GM21515 (cell line): ENCODE data around the gene CDS1.
A peak's percentile ranks its signal among the peaks of the same experiment; 100 is the strongest.
"Not testable (repeated sequence)": the region's sequence is repeated elsewhere in the genome, so short reads cannot be mapped to it uniquely, and the experiment has no call there.

Source experiments
- ATAC-seq: cut with Tn5 transposase; IDR thresholded peaks from one replicate; pipeline ENCODE4 v1.9.1; 2021; ENCODE audit not compliant: unreplicated experiment

The CDS1 gene

GRCh38 chr4:84582988-84583875 is at the start of gene CDS1:
TSS of gene CDS1 (plus strand) at chr4:84583127. CDS start at chr4:84583402, 275 bp downstream.
- ATAC-seq: peak; percentile 58

GRCh38 chr4:84535901-84536300 is 47.0 kb upstream of the CDS1 start:
- no peak for ATAC-seq

- no peak for ATAC-seq
These were observed 37.8 kb upstream of the CDS1 start for GRCh38 chr4:84545093-84545492.

GRCh38 chr4:84547211-84547610 is 35.7 kb upstream of the CDS1 start:
- ATAC-seq: no peak

- ATAC-seq: not testable (repeated sequence)
These were observed 33.7 kb upstream of the CDS1 start for GRCh38 chr4:84549191-84549590.

- ATAC-seq: no peak
These were observed 20.8 kb upstream of the CDS1 start for GRCh38 chr4:84562156-84562555.

GRCh38 chr4:84563002-84563401 is 19.9 kb upstream of the CDS1 start:
- no peak for ATAC-seq

- no peak for ATAC-seq
These were observed 17.0 kb upstream of the CDS1 start for GRCh38 chr4:84565951-84566350.

GRCh38 chr4:84568496-84568895 is 14.4 kb upstream of the CDS1 start:
- ATAC-seq: no peak

- no peak for ATAC-seq
These were observed 13.9 kb upstream of the CDS1 start for GRCh38 chr4:84569009-84569408.

- no peak for ATAC-seq
These were observed 9.4 kb upstream of the CDS1 start for GRCh38 chr4:84573385-84574068.

GRCh38 chr4:84574069-84574720 is 8.7 kb upstream of the CDS1 start:
- ATAC-seq: no peak

GRCh38 chr4:84578540-84579402 is 4.2 kb upstream of the CDS1 start:
- no peak for ATAC-seq

- ATAC-seq: no peak
These were observed 3.5 kb upstream of the CDS1 start for GRCh38 chr4:84579403-84579776.

- ATAC-seq: peak; percentile 80
These were observed 482 bp upstream of the CDS1 start for GRCh38 chr4:84582302-84582987.

GRCh38 chr4:84583876-84584380 is 1.0 kb downstream of the CDS1 start:
- no peak for ATAC-seq

- ATAC-seq: no peak
These were observed 2.3 kb downstream of the CDS1 start for GRCh38 chr4:84585251-84585650.

GRCh38 chr4:84594724-84595123 is 11.8 kb downstream of the CDS1 start:
- ATAC-seq: no peak

GRCh38 chr4:84596826-84597225 is 13.9 kb downstream of the CDS1 start:
- ATAC-seq: no peak

GRCh38 chr4:84597450-84597849 is 14.5 kb downstream of the CDS1 start:
- ATAC-seq: no peak
